Measurements from ENCODE around the gene COL18A1.

DNA sequence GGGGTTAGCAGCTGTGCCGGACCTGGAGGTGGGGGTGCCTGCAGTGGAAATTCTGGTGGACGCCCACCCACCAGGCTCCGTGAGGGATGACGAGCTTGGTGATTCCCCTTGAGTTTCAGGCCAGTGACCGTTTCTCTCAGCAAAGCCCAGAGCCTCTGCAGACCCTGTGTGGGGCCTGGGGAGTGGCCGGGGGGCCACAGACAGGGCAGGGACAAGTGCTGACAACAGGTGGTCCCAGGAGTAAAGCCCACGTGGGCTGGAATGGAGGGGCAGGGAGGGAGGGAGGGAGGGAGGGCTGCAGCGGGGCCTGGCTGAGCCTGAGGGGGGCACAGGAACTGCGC is 52.8 kb downstream of the COL18A1 start:
- TF ChIP-seq, protein P1, sequence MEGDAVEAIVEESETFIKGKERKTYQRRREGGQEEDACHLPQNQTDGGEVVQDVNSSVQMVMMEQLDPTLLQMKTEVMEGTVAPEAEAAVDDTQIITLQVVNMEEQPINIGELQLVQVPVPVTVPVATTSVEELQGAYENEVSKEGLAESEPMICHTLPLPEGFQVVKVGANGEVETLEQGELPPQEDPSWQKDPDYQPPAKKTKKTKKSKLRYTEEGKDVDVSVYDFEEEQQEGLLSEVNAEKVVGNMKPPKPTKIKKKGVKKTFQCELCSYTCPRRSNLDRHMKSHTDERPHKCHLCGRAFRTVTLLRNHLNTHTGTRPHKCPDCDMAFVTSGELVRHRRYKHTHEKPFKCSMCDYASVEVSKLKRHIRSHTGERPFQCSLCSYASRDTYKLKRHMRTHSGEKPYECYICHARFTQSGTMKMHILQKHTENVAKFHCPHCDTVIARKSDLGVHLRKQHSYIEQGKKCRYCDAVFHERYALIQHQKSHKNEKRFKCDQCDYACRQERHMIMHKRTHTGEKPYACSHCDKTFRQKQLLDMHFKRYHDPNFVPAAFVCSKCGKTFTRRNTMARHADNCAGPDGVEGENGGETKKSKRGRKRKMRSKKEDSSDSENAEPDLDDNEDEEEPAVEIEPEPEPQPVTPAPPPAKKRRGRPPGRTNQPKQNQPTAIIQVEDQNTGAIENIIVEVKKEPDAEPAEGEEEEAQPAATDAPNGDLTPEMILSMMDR (IDR thresholded peaks at IDR 0.05): no peak
- TF ChIP-seq POLR2A (IDR thresholded peaks at IDR 0.05): no peak
